Bronchial epithelial cell (primary cell): Measurements from ENCODE around the gene DUSP22. TPM values are rescaled to one million over a fixed set of nuclear protein-coding genes. Genes with fewer than 3 reads are reported as not detected.

ENCODE experiments used
- DNase-seq: peaks from one replicate; pipeline ENCODE4 v3.0.0-alpha.2; 2010; ENCODE audit warnings: low read depth
- FAIRE-seq: peaks from 2 replicates; lab custom pipeline; 2011; peaks lifted over from hg19 to GRCh38; lab: Jason Lieb, UNC
- H3K27me3 ChIP-seq: 2 replicates; pipeline ENCODE4 v1.5.1; 2011; ENCODE audit warnings: low read length; ENCODE audit not compliant: control insufficient read depth, insufficient read depth
- H3K36me3 ChIP-seq: 2 replicates; pipeline ENCODE4 v1.5.1; 2011; ENCODE audit warnings: low read length; ENCODE audit not compliant: control insufficient read depth, insufficient read depth
- H3K4me3 ChIP-seq: 2 replicates; pipeline ENCODE4 v1.5.1; 2011; ENCODE audit warnings: mild to moderate bottlenecking, low read depth, low read length, control low read depth
- total RNA-seq: library from RNA; depleted of rRNA; stranded (reverse); fragments of >200 nt; gene quantifications from 2 replicates; pipeline ENCODE4 v1.2.1, GENCODE V29; 2014
- TF ChIP-seq, protein P1 (sequence below): IDR thresholded peaks from 2 replicates; pipeline ENCODE4 v1.5.1; 2011; ENCODE audit warnings: mild to moderate bottlenecking, moderate library complexity, low read length, control low read depth, inconsistent platforms; ENCODE audit not compliant: insufficient read depth, severe bottlenecking

DUSP22 gene
- total RNA-seq, 1 donor from 2014 or later: 33.7 TPM

DNA sequence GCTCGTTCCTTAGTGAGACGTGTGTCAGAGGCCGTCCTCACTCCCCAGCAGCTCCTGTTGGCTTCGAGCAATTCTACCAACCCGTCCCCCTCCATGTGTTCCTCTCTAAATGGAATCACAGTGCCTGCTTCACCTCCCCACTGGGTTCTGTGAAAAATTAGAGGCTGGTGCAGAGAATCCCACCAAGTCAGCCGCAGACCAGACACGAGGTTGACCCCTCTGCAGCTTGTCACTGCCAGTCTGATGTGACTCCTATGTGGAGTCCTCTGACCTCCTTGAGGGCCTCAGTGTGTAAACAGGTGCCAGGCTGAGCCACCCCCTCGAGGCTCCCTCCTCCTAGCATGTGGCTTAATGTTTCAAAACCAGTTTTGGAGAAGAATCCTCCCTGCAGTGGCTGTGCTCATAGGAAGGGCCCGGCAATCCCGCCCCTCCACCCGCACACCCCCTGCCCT is 86.7 kb downstream of the DUSP22 start:
- no peak overlapping the region for H3K4me3 ChIP-seq
- TF ChIP-seq, protein P1, sequence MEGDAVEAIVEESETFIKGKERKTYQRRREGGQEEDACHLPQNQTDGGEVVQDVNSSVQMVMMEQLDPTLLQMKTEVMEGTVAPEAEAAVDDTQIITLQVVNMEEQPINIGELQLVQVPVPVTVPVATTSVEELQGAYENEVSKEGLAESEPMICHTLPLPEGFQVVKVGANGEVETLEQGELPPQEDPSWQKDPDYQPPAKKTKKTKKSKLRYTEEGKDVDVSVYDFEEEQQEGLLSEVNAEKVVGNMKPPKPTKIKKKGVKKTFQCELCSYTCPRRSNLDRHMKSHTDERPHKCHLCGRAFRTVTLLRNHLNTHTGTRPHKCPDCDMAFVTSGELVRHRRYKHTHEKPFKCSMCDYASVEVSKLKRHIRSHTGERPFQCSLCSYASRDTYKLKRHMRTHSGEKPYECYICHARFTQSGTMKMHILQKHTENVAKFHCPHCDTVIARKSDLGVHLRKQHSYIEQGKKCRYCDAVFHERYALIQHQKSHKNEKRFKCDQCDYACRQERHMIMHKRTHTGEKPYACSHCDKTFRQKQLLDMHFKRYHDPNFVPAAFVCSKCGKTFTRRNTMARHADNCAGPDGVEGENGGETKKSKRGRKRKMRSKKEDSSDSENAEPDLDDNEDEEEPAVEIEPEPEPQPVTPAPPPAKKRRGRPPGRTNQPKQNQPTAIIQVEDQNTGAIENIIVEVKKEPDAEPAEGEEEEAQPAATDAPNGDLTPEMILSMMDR: no peak
- H3K36me3 ChIP-seq: no peaks in the 10 kb centered on the region
- FAIRE-seq (no peak), DNase-seq (no peak)
- H3K27me3 ChIP-seq: peaks cover 2% of the 10 kb centered on the region

DNA sequence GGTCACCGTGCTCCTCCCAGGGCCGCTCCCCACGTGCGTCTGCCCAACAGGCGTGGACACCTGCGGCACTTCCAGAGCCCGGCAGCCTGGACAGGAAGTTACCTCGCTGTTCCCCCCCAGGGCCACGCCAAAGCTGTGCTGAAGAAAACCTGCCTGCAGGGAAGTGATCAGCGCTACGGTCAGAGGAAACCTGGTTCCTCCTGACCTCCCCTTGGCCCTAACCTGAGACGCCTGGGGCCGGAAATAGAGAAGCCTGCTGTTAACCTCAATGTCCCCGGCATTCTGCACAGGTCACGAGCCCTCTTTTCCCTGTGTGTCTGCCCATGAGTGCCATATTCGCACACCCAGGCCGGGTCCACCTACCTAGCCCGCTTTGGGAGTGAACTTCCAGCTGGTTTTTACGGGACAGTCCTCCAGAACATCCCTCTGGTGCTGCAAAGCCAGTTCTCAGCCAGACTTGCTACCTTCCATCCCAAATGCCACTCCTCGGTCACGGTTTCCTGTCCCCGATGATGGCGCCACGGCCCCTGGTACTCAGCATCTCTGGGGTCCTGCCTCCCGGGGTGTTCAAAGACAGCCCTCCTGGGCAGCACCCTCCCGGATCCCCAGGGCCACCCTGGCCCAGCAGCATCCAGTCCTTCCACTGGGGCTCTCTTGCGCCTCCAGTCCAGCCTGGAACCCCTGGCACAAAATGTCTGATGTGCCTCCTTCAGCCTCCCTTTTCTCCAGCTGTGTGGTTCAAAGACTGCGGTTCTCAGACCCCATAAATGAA is 87.3 kb downstream of the DUSP22 start:
- Histone ChIP-seq H3K27me3 (peaks cover 2% of the 10 kb centered on the region), H3K36me3 (no peaks in the 10 kb centered on the region), H3K4me3 (no peak overlapping the region)
- no peak for DNase-seq
- TF ChIP-seq, protein P1: no peak
- FAIRE-seq: peak; percentile 43

DNA sequence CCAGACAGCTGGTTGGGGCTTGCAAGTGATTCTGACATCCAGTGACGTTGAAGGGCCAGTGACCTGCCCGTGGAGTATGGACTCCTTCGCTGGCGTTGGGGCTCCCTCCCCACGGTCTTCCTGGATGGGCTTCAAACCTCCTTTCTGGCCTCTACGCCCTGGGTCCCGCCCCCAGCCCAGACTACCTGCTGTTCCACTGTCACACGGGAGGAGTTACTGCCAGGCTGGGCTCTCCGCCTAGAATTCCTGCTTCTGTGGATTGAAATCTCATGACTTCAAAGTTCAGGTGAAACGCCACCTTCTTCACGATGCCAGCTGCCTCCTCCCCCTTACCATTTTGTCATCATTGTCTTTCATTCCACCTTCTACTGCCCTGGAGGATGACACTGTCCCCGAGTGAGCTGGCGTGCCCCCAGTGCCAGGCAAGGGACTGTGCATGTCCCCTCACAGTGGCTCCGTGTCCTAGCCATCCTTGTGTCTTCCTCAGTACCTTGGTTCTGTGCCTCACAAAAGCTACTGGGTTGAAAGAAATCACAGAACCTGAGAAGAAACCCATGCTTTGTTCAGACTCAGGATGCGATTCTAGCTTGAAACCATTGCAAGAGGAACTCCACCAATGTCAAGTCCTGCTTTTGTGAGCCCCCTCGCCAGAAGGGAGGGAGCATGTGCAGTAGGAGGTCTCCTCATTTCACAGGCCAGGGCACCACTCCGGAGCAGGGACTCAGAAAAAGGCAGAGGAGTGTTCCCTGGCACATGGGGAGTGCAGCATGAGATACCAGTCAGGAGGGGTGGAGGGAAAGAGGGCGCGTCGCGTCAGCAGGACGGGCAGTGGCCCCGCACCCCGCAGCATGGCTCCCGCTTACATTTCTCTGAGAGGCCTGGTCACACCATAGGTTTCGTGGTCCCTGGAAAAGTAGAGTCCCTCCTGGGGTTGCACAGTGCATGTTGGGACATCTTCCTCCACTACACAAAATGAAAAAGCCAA is 88.2 kb downstream of the DUSP22 start:
- H3K27me3 ChIP-seq: peaks cover 8% of the 10 kb centered on the region
- no peak for DNase-seq
- TF ChIP-seq, protein P1: no peak
- H3K36me3 ChIP-seq: no peaks in the 10 kb centered on the region
- FAIRE-seq: peak; percentile 72
- no peak overlapping the region for H3K4me3 ChIP-seq

DNA sequence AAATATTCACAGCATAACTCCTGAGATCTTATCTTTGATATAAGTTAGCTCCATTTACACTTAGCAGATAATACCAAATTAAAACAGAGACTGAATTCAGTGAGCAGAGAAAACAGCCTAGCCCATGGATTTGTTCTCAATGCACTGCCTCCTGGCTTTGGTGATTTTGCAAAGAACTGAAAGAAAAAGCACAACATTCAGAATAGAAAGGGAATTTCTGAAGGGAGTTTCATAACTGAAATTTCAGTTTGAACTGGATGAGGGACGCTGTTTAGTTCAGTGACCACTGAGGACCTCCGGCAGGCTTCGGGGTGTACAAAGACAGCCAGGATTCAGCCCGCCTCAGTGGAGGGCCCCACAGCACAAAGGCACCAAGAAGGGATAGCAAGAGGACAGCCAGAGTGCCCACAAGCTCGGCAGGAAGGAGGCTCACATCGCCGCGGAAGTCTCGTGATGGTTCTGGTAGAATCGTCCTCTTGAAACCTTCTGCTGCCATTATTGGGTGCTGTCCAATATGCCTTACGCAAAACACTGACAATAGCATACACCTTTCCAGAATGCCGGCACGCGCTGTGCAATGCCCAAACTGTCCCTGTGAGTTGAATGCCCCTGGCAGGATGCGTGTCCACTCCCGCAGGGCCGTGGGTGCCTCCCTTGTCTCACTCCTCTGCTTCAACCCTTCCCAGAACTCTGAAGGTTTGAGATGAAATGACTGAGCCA is 89.6 kb downstream of the DUSP22 start:
- DNase-seq: no peak
- Histone ChIP-seq H3K27me3 (peaks cover 8% of the 10 kb centered on the region), H3K4me3 (no peak overlapping the region), H3K36me3 (no peaks in the 10 kb centered on the region)
- TF ChIP-seq, protein P1: no peak
- peak; percentile 58 for FAIRE-seq

DNA sequence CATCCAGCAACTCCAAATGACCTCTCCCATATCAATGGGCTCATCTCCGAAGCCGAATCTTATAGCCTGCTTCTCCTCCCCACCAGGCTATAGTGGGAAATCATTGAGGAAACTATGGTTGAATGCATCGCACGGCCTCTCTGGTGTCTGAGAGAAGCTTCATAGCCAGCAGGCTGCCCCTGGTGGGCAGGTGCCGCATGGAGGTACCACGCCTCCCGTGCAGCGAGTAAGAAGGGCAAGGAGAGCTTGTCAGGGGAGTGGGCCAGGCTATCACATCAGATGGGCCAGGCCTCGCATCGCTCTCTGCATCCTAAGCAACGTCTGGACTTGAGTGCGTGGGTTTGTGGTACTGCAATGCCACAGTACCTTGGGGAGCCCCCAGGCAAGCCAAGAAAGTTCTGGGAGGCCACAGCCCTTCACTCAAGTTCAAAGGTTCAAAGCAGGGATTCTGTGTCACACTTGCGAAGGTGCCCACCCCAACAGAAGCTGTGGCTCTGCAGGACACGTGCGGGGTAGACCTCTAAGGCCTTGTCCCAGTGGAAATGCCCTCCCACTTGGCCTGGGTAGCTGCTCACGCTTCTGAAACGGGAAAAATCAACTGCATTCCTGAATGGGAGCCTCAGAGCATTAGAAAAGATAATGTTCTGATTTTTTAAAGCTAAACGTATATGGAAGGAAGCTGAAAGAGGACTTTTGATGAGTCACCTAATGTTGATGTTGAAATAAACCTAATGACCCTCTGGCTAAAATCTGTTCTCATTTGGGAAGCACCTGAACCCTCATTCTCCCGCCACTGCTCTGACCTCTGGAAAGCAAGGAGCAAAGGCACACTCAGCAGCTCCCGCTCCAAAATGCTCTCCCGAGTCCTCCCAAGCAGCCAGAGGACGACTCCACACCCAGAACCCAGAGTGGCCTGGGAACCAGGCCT is 90.9 kb downstream of the DUSP22 start:
- DNase-seq (peak; percentile 41), FAIRE-seq (no peak)
- Histone ChIP-seq H3K36me3 (no peaks in the 10 kb centered on the region), H3K27me3 (peaks cover 13% of the 10 kb centered on the region), H3K4me3 (no peak overlapping the region)
- TF ChIP-seq, protein P1: no peak
